Natural killer cell (primary cell): ENCODE measurements around the gene F2RL3. TPM values are rescaled to one million over a fixed set of nuclear protein-coding genes. Genes with fewer than 3 reads are reported as not detected.

Experiments
- ATAC-seq, 3 donors: fragments of 150-1000 bp in 2 of 3; fragments of 200-7000 bp in 1 of 3; cut with Tn5 transposase; 1 replicate in 1 of 3; 2 replicates in 2 of 3; pipeline ENCODE4 v1.10.0; 2021; ENCODE audit warnings: mild to moderate bottlenecking in 2 of 3, moderate library complexity in 2 of 3
- DNase-seq, 2 donors: peaks; one replicate each; pipeline versions ENCODE4 v3.0.0 to v3.0.0-alpha.2; 2013 to 2021; ENCODE audit warnings: mixed read lengths in 1 of 2
- H3K27ac ChIP-seq: one replicate; pipeline ENCODE4 v1.5.1; 2013; ENCODE audit warnings: mild to moderate bottlenecking, low read length
- H3K27me3 ChIP-seq: one replicate; pipeline ENCODE4 v1.6.1; 2013; ENCODE audit warnings: low read length; ENCODE audit not compliant: control insufficient read depth, insufficient read depth
- H3K36me3 ChIP-seq: one replicate; pipeline ENCODE4 v1.6.1; 2013; ENCODE audit warnings: low read length; ENCODE audit not compliant: control insufficient read depth, insufficient read depth
- H3K4me1 ChIP-seq: one replicate; pipeline ENCODE4 v1.6.1; 2013; ENCODE audit warnings: low read length; ENCODE audit not compliant: control insufficient read depth, insufficient read depth
- H3K4me3 ChIP-seq: one replicate; pipeline ENCODE4 v1.5.1; 2013; ENCODE audit warnings: low read length
- H3K9me3 ChIP-seq: one replicate; pipeline ENCODE4 v1.6.1; 2013; ENCODE audit warnings: low read length; ENCODE audit not compliant: control insufficient read depth, insufficient read depth
- H3K27ac Mint-ChIP-seq, 2 donors: one replicate each; pipeline ENCODE4 v1.8.0; 2022; ENCODE audit warnings: mild to moderate bottlenecking in 2 of 2, mixed read lengths in 2 of 2, moderate library complexity in 1 of 2
- H3K27me3 Mint-ChIP-seq, 2 donors: one replicate each; pipeline ENCODE4 v1.8.0; 2022; ENCODE audit warnings: low read depth in 2 of 2, mixed read lengths in 2 of 2
- H3K36me3 Mint-ChIP-seq: one replicate; pipeline ENCODE4 v1.8.0; 2022; ENCODE audit warnings: mixed read lengths
- H3K4me1 Mint-ChIP-seq, 2 donors: one replicate each; pipeline ENCODE4 v1.8.0; 2022; ENCODE audit warnings: mixed read lengths in 2 of 2
- H3K4me3 Mint-ChIP-seq: one replicate; pipeline ENCODE4 v1.8.0; 2022; ENCODE audit warnings: mild to moderate bottlenecking, moderate library complexity, mixed read lengths
- H3K9me3 Mint-ChIP-seq, 2 donors: one replicate each; pipeline ENCODE4 v1.8.0; 2022; ENCODE audit warnings: mixed read lengths in 2 of 2
- CTCF ChIP-seq: fragments of 200-600 bp; IDR thresholded peaks from one replicate; pipeline ENCODE4 v1.8.0; 2022; ENCODE audit warnings: antibody characterized with exemption
- WGBS: methylation state at CpG from one replicate; pipeline ENCODE4 v1.1.7; 2013; ENCODE audit warnings: missing lambda C conversion rate; ENCODE audit not compliant: insufficient coverage; 5-methylcytosine and 5-hydroxymethylcytosine counted together
- intact Hi-C: fragments of 100-400 bp; cut with micrococcal nuclease; formaldehyde crosslinking; loops from one replicate; pipeline ENCODE4 v1.14.2; 2022
- total RNA-seq, 4 donors: library from RNA; stranded (reverse); fragments of 120-200 nt in 1 of 4; gene quantifications; one replicate each; pipeline versions ENCODE4 v1.2.3 to v1.2.4, GENCODE V29; 2013 to 2022

Gene F2RL3
- total RNA-seq, 3 donors from 2014 or later (not counting 1 experiment from before 2014, with no cell fraction given): 0.24 to 0.39 (median 0.28) TPM

- H3K27me3 Mint-ChIP-seq: peaks cover 0 to 3% of the 10 kb centered on the region in 2 donors
- no peaks in the 10 kb centered on the region for H3K27me3 ChIP-seq
- DNase-seq (no peak), ATAC-seq (no peak)
- no peak overlapping the region for H3K27ac Mint-ChIP-seq
- peaks cover 0 to 3% of the 10 kb centered on the region in 2 donors for H3K9me3 Mint-ChIP-seq
- peaks cover 8% of the 10 kb centered on the region for H3K9me3 ChIP-seq
- intact Hi-C loops: no loop called here
- no peaks in the 10 kb centered on the region for H3K36me3 ChIP-seq
- no peaks in the 10 kb centered on the region for H3K4me1 Mint-ChIP-seq
- no peaks in the 10 kb centered on the region for H3K4me1 ChIP-seq
- no peak overlapping the region for H3K27ac ChIP-seq
- no peaks in the 10 kb centered on the region for H3K36me3 Mint-ChIP-seq
- no peak overlapping the region for H3K4me3 Mint-ChIP-seq
- no peak for TF ChIP-seq CTCF
- WGBS: 92% methylated on average over 13 of the region's 13 CpGs
- H3K4me3 ChIP-seq: no peak overlapping the region
Measured at GRCh38 chr19:16922949-16923348, 34.1 kb downstream of the F2RL3 start.

GRCh38 chr19:16927883-16928282, 39.1 kb downstream of the F2RL3 start:
- no peak for DNase-seq
- no peaks in the 10 kb centered on the region for H3K36me3 Mint-ChIP-seq

GRCh38 chr19:16928351-16928750, 39.6 kb downstream of the F2RL3 start:
- H3K27me3 Mint-ChIP-seq: peaks cover 6 to 25% of the 10 kb centered on the region in 2 donors
- Histone ChIP-seq H3K4me3 (no peak overlapping the region), H3K4me1 (no peaks in the 10 kb centered on the region), H3K9me3 (peaks cover 8% of the 10 kb centered on the region), H3K27ac (no peak overlapping the region), H3K36me3 (no peaks in the 10 kb centered on the region), H3K27me3 (no peaks in the 10 kb centered on the region)
- H3K4me3 Mint-ChIP-seq: no peak overlapping the region
- no peak for ATAC-seq
- peaks cover 2% of the 10 kb centered on the region for H3K36me3 Mint-ChIP-seq
- intact Hi-C loops: no loop called here
- peaks cover 0 to 6% of the 10 kb centered on the region in 2 donors for H3K9me3 Mint-ChIP-seq
- no peaks in the 10 kb centered on the region for H3K4me1 Mint-ChIP-seq
- DNase-seq: no peak
- TF ChIP-seq CTCF: no peak
- no peak overlapping the region for H3K27ac Mint-ChIP-seq
- WGBS: 100% methylated on average over 2 of the region's 2 CpGs

More at GRCh38 chr19:16927883-16928282, 39.1 kb downstream of the F2RL3 start:
- peaks cover 8% of the 10 kb centered on the region for H3K9me3 ChIP-seq
- H3K4me1 ChIP-seq: no peaks in the 10 kb centered on the region
- peaks cover 0 to 3% of the 10 kb centered on the region in 2 donors for H3K9me3 Mint-ChIP-seq
- no peak overlapping the region for H3K27ac ChIP-seq
- 90% methylated on average over 13 of the region's 13 CpGs for WGBS
- intact Hi-C loops: no loop called here
- no peaks in the 10 kb centered on the region for H3K36me3 ChIP-seq
- peaks cover 6 to 25% of the 10 kb centered on the region in 2 donors for H3K27me3 Mint-ChIP-seq
- H3K4me3 ChIP-seq: no peak overlapping the region
- H3K27me3 ChIP-seq: no peaks in the 10 kb centered on the region
- no peak overlapping the region for H3K4me3 Mint-ChIP-seq
- no peak for ATAC-seq
- H3K4me1 Mint-ChIP-seq: no peaks in the 10 kb centered on the region
- TF ChIP-seq CTCF: no peak
- no peak overlapping the region for H3K27ac Mint-ChIP-seq

GRCh38 chr19:16928916-16929315, 40.1 kb downstream of the F2RL3 start:
- Histone ChIP-seq H3K27me3 (no peaks in the 10 kb centered on the region), H3K9me3 (peaks cover 8% of the 10 kb centered on the region), H3K27ac (no peak overlapping the region), H3K4me1 (no peaks in the 10 kb centered on the region), H3K4me3 (no peak overlapping the region), H3K36me3 (no peaks in the 10 kb centered on the region)
- peaks cover 6 to 25% of the 10 kb centered on the region in 2 donors for H3K27me3 Mint-ChIP-seq
- WGBS: 85% methylated on average over 10 of the region's 10 CpGs
- H3K36me3 Mint-ChIP-seq: peaks cover 8% of the 10 kb centered on the region
- H3K9me3 Mint-ChIP-seq: peaks cover 0 to 10% of the 10 kb centered on the region in 2 donors
- TF ChIP-seq CTCF: no peak
- H3K4me1 Mint-ChIP-seq: no peaks in the 10 kb centered on the region
- intact Hi-C loops: no loop called here
- H3K4me3 Mint-ChIP-seq: no peak overlapping the region
- no peak for ATAC-seq
- H3K27ac Mint-ChIP-seq: no peak overlapping the region
- no peak for DNase-seq
